ENCODE results near the gene STPG3. TPM values are rescaled to one million over a fixed set of nuclear protein-coding genes. Genes with fewer than 3 reads are reported as not detected.

The STPG3 gene
- total and polyA plus RNA-seq, 5 donors, result 0.23 to 0.46 (median 0.32) TPM; not detected in 1

DNA sequence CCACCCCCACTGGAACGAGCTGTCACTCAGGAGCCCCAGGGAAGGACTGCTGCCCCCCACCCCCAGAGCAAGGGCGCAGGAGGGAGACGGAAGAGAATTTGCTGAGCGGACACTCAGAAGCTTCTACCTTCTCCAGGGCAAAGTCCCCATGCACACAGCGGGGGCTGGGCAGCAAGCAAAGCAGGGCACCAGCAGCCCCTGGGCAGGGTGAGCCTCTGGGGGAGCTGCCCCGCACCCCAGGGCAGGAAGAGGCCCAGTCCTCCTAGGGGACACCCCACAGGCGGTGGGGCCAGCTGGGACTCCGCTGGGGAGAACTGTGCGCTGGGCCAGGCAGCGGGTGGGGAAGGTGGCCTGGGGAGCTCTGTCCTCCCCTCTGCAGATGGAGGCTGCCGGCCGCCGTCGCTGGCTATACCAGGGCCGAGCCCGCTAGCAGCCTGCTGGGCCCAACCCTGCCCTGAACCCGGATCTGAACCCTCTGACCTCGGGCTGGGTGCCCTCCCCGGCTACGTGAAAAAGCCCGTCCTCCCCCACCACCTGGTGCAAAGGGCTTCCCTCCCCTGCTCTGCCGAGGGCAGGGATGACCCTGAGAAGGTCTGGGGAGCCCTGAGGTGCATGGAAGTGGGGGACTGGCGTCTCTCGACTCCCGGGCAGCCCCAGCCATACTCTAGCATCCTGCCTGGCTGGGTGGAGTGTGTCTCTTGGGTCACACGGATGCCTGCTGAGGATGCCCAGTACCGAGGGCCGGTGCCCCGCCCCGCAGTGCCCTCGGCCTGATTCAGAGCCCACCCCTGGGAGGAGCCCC, 21.0 kb upstream of the STPG3 start:
- WGBS, result 61% methylated on average over 31 of the region's 31 CpGs
- intact Hi-C loops (cut with DNase I), result loop anchor here in 3 of 4 donors (5.0 kb wide), 1 partner anchor 108 kb away; no protein-coding TSS in a partner anchor
- Histone ChIP-seq H3K4me3 (ENCODE audit: low read length) (no peak overlapping the region), H3K27me3 (ENCODE audit: control insufficient read depth, insufficient read depth) (no peaks in the 10 kb centered on the region), H3K27ac (ENCODE audit: low read length) (no peak overlapping the region), H3K4me1 (ENCODE audit: control insufficient read depth, insufficient read depth, low read length) (no peaks in the 10 kb centered on the region), H3K9me3 (ENCODE audit: control insufficient read depth, low read length) (no peaks in the 10 kb centered on the region)
- ATAC-seq (no peak), DNase-seq (peak in 1 of 3 donors; percentile 46)

DNA sequence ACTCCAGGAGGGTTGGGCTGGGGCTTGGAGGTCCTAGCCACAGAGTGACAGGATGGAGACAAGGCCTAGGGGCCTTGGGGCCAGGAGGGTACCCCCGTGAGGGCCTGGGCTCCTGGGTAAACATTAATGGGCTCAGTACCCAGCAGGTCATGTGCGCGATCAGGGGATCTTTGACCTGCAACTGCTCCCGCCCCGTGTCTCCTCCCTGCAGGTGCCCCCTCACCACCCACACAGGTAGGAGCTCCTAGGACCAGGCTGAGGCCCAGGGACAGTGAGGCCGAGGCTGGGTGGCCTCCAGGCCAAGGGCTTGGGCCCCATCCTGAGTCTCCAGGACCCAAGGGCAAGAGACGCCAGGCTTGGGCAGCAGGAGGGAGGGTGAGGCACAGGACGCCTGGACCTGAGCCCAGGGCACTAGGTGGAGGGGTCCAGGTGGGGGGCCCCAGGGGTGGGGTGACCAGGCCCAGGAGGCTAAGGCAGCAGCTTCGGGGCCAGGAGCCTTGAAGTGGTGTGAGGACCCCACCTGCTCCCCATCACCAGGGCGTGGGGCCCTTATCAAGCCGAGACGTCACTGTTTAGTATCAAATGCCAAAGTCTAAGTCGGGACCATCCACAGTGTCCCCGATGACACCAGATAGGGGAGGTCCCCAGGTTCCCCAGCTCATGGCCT, 20.2 kb upstream of the STPG3 start, which contains the start of gene SLC34A3:
Gene SLC34A3 (plus strand): TSS at position 197 of the 667 bp plus-strand sequence. CDS start 802 bp downstream, outside the sequence.
- ATAC-seq, result no peak
- H3K9me3 ChIP-seq (ENCODE audit: control insufficient read depth, low read length), result no peaks in the 10 kb centered on the region
- WGBS, result 63% methylated on average over 14 of the region's 14 CpGs
- H3K4me1 ChIP-seq (ENCODE audit: control insufficient read depth, insufficient read depth, low read length), result no peaks in the 10 kb centered on the region
- no peak within 1 kb of the TSS for H3K27ac ChIP-seq (ENCODE audit: low read length)
- H3K27me3 ChIP-seq (ENCODE audit: control insufficient read depth, insufficient read depth), result no peaks in the 10 kb centered on the region
- peak in 1 of 3 donors; percentile 50 for DNase-seq
- H3K4me3 ChIP-seq (ENCODE audit: low read length), result no peak within 1 kb of the TSS
- intact Hi-C loops (cut with DNase I), result no loop called here

DNA sequence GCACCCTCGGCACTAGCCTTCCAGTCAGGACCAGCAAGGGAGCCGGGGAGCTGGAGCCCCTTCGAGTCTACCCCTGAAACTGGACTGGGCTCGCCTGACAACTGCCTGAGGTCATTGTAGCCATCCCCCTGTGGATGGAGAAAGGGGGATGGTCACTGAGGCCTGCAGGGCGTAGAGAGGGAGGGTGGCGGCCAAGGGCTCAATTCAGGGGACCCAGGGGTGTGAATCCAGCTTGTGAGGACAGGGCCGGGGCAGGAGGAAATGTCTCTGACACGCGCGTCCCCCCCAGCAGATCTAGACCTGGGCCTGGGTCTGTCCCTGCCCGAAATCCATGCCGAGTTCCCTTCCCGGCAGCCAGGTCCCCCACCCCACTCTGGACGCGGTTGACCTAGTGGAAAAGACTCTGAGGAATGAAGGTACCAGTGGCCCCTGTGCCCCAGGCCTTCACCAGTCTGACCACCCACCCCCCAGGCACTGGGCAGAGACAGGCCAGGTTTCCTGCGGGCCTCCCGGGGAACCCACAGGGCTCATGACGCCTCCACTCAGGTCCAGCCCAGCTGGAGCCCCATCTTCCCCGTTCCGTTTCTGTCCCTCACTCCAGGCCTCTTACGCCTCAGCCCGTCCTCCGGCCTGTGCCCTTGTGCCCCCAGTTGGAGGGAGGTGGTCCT, 19.6 kb upstream of the STPG3 start:
- no peak for DNase-seq
- ATAC-seq, result no peak
- Histone ChIP-seq H3K4me1 (ENCODE audit: control insufficient read depth, insufficient read depth, low read length) (no peaks in the 10 kb centered on the region), H3K9me3 (ENCODE audit: control insufficient read depth, low read length) (no peaks in the 10 kb centered on the region), H3K27ac (ENCODE audit: low read length) (no peak overlapping the region), H3K4me3 (ENCODE audit: low read length) (no peak overlapping the region), H3K27me3 (ENCODE audit: control insufficient read depth, insufficient read depth) (no peaks in the 10 kb centered on the region)
- 78% methylated on average over 23 of the region's 23 CpGs for WGBS
- intact Hi-C loops (cut with DNase I), result loop anchor here in 1 of 4 donors (2.0 kb wide), 2 partner anchors 29 to 109 kb away; no protein-coding TSS in a partner anchor

DNA sequence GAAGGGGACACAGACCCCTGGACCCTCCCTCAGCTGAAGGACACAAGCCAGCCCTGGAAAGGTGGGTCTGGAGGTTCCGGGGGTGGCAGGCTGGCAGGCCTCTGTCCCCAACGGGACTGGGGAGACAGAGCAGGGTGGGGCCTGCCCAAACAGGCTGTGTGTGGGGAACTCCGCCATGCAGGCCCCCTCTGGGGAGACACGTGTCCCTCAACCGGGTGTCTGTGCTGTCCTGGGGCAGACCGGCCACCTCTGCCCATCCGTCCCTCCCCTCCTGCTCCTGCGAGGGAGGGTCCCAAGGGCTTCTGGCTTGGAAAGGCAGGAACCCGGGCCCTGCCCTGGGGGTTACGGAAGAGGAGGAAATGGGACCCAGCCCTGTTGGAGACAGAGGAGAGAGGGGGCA, 19.0 kb upstream of the STPG3 start:
- Histone ChIP-seq H3K27me3 (ENCODE audit: control insufficient read depth, insufficient read depth) (no peaks in the 10 kb centered on the region), H3K4me1 (ENCODE audit: control insufficient read depth, insufficient read depth, low read length) (no peaks in the 10 kb centered on the region), H3K27ac (ENCODE audit: low read length) (no peak overlapping the region), H3K9me3 (ENCODE audit: control insufficient read depth, low read length) (no peaks in the 10 kb centered on the region), H3K4me3 (ENCODE audit: low read length) (no peak overlapping the region)
- ATAC-seq (no peak), DNase-seq (no peak)
- intact Hi-C loops (cut with DNase I), result loop anchor here in 1 of 4 donors (2.0 kb wide), 2 partner anchors 29 to 109 kb away; no protein-coding TSS in a partner anchor
- WGBS, result 60% methylated on average over 10 of the region's 10 CpGs

DNA sequence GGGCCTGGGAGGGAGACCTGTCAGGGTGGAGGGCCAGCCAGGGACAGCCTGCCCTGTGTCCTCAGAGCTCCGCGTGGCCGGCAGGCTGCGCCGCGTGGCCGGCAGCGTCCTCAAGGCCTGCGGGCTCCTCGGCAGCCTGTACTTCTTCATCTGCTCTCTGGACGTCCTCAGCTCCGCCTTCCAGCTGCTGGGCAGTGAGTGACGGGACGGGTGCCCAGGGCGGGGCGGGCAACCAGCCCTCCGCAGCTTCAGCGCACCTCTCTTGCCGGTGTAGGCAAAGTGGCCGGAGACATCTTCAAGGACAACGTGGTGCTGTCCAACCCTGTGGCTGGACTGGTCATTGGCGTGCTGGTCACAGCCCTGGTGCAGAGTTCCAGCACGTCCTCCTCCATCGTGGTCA, 18.6 kb upstream of the STPG3 start:
- no peaks in the 10 kb centered on the region for H3K4me1 ChIP-seq (ENCODE audit: control insufficient read depth, insufficient read depth, low read length)
- ATAC-seq (no peak), DNase-seq (no peak)
- H3K9me3 ChIP-seq (ENCODE audit: control insufficient read depth, low read length), result no peaks in the 10 kb centered on the region
- whole genome bisulfite sequencing, result 68% methylated on average over 24 of the region's 24 CpGs
- H3K27me3 ChIP-seq (ENCODE audit: control insufficient read depth, insufficient read depth), result no peaks in the 10 kb centered on the region
- H3K27ac ChIP-seq (ENCODE audit: low read length), result no peak overlapping the region
- no peak overlapping the region for H3K4me3 ChIP-seq (ENCODE audit: low read length)
- intact Hi-C loops (cut with DNase I), result loop anchor here in 1 of 4 donors (2.0 kb wide), 2 partner anchors 28 to 110 kb away; no protein-coding TSS in a partner anchor

DNA sequence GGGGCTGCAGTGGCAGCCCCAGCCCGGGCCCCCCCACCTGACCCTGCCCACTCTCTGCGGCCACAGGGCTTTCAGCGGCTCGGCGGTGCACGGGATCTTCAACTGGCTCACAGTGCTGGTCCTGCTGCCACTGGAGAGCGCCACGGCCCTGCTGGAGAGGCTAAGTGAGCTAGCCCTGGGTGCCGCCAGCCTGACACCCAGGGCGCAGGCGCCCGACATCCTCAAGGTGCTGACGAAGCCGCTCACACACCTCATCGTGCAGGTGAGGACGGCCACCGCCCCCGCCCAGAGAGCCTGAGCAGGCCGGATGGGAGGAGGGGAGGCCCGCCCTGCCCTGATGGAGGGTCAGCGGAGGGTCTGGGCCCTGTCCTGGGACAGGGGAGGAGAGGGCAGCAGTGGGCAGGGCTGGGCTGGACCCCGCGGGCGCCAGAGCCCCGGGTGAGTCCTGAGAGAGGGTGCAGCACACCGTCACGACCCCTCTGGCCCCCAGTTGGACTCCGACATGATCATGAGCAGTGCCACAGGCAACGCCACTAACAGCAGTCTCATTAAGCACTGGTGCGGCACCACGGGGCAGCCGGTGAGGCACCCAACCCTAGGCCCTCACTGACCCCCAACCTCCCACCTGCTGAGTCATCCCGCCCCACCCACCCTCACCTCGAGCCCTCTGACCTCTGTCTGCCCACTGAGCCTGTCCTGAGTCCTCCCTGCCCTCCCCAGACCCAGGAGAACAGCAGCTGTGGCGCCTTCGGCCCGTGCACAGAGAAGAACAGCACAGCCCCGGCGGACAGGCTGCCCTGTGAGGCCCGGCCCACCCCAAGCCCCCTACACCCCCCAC, 17.7 kb upstream of the STPG3 start:
- H3K4me1 ChIP-seq (ENCODE audit: control insufficient read depth, insufficient read depth, low read length), result no peaks in the 10 kb centered on the region
- no peak overlapping the region for H3K4me3 ChIP-seq (ENCODE audit: low read length)
- ATAC-seq (no peak), DNase-seq (no peak)
- no peak overlapping the region for H3K27ac ChIP-seq (ENCODE audit: low read length)
- WGBS, result 70% methylated on average over 40 of the region's 40 CpGs
- intact Hi-C loops (cut with DNase I), result loop anchor here in 1 of 4 donors (2.0 kb wide), 2 partner anchors 27 to 111 kb away; no protein-coding TSS in a partner anchor
- no peaks in the 10 kb centered on the region for H3K27me3 ChIP-seq (ENCODE audit: control insufficient read depth, insufficient read depth)
- no peaks in the 10 kb centered on the region for H3K9me3 ChIP-seq (ENCODE audit: control insufficient read depth, low read length)

DNA sequence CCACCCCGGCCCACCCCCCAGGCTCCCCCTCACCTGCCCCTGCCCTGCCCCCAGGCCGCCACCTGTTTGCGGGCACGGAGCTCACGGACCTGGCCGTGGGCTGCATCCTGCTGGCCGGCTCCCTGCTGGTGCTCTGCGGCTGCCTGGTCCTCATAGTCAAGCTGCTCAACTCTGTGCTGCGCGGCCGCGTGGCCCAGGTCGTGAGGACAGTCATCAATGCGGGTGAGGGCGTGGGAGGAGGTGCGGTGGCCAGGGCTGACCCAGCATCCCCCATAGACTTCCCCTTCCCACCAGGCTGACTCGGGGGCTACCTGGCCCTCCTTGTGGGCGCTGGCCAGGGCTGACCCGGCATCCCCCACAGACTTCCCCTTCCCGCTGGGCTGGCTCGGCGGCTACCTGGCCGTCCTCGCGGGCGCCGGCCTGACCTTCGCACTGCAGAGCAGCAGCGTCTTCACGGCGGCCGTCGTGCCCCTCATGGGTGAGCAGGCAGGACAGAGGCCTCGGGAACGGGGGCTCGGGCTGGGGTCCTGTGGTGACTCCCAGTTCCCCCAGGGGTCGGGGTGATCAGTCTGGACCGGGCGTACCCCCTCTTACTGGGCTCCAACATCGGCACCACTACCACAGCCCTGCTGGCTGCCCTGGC, 16.9 kb upstream of the STPG3 start:
- Histone ChIP-seq H3K9me3 (ENCODE audit: control insufficient read depth, low read length) (no peaks in the 10 kb centered on the region), H3K27ac (ENCODE audit: low read length) (no peak overlapping the region), H3K27me3 (ENCODE audit: control insufficient read depth, insufficient read depth) (no peaks in the 10 kb centered on the region), H3K4me1 (ENCODE audit: control insufficient read depth, insufficient read depth, low read length) (no peaks in the 10 kb centered on the region), H3K4me3 (ENCODE audit: low read length) (no peak overlapping the region)
- ATAC-seq, result no peak
- DNase-seq, result no peak
- 57% methylated on average over 40 of the region's 40 CpGs for WGBS
- intact Hi-C loops (cut with DNase I), result no loop called here

DNA sequence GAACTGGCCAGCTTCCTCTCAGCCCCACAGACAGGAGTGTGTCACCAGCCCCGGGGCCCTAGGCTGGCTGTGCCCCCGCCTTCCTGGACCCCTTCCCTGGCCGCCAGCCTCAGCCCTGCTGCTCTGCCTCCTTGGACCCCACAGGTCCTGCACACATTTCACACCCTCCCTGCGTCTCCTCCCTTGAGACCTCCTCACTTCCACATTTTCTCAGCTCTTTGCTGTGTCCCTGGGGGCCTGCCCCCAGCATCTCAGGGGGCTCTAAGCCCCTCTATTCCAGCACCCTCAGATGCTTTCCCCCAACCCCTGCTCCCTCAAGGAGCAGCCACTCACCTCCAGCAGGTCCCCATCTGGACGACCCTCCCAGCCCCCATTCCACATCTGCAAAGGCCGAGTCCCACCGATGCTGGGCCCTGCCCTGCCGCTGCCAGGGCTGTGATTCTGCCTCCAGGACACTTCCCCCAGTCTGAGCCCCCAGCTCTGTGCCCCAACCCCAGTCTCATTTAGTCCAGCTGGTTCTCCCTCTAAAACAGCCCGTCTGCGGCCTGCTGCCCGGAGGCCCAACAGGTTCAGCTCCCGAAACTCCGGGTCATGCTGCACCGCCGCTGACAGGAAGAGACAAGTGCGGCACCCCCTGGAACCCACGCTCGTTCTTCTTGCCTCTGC, 16.2 kb upstream of the STPG3 start:
- ATAC-seq, result no peak
- H3K27ac ChIP-seq (ENCODE audit: low read length), result no peak overlapping the region
- H3K9me3 ChIP-seq (ENCODE audit: control insufficient read depth, low read length), result no peaks in the 10 kb centered on the region
- 65% methylated on average over 18 of the region's 18 CpGs for WGBS
- intact Hi-C loops (cut with DNase I), result no loop called here
- H3K4me3 ChIP-seq (ENCODE audit: low read length), result no peak overlapping the region
- H3K4me1 ChIP-seq (ENCODE audit: control insufficient read depth, insufficient read depth, low read length), result no peaks in the 10 kb centered on the region
- H3K27me3 ChIP-seq (ENCODE audit: control insufficient read depth, insufficient read depth), result no peaks in the 10 kb centered on the region
- DNase-seq, result no peak

DNA sequence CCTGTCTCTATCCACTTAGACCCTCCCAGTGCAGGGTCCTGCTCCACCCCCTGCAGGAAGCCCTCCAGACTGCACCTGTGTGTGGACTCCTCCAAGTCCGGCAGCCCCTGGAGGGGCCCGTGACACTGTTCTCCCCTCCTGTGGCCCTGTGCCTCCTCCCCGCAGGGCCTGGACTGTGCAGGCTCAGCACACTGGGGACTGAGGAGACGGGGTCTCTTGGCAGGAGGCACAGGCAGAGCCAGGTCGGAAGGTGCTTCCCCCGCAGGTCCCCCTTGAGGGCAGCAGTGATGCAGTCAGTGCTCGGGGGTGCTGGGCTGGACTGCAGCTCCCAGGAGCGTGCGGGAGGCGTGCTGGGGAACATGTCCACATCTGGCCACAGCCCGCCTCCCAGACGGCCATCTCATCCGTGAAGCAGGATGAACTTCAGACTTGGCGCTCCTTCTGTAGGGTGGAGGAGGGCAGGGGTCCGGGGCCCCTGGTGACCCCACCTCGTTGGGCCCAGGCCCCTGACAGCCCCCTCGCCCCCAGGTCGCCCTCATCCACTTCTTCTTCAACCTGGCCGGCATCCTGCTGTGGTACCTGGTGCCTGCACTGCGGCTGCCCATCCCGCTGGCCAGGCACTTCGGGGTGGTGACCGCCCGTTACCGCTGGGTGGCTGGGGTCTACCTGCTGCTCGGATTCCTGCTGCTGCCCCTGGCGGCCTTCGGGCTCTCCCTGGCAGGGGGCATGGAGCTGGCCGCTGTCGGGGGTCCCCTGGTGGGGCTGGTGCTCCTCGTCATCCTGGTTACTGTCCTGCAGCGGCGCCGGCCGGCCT, 15.5 kb upstream of the STPG3 start:
- WGBS, result 64% methylated on average over 35 of the region's 35 CpGs
- DNase-seq, result no peak
- intact Hi-C loops (cut with DNase I), result no loop called here
- H3K27me3 ChIP-seq (ENCODE audit: control insufficient read depth, insufficient read depth), result no peaks in the 10 kb centered on the region
- no peaks in the 10 kb centered on the region for H3K4me1 ChIP-seq (ENCODE audit: control insufficient read depth, insufficient read depth, low read length)
- no peak overlapping the region for H3K4me3 ChIP-seq (ENCODE audit: low read length)
- H3K27ac ChIP-seq (ENCODE audit: low read length), result no peak overlapping the region
- H3K9me3 ChIP-seq (ENCODE audit: control insufficient read depth, low read length), result no peaks in the 10 kb centered on the region
- ATAC-seq, result no peak

Data from right cardiac atrium (tissue), 5 donors.